ENCODE data around the gene DCANP1. TPM values are rescaled to one million over a fixed set of nuclear protein-coding genes. Genes with fewer than 3 reads are reported as not detected.

Gene DCANP1
- total RNA-seq, 1 donor from 2014 or later = not detected

DNA sequence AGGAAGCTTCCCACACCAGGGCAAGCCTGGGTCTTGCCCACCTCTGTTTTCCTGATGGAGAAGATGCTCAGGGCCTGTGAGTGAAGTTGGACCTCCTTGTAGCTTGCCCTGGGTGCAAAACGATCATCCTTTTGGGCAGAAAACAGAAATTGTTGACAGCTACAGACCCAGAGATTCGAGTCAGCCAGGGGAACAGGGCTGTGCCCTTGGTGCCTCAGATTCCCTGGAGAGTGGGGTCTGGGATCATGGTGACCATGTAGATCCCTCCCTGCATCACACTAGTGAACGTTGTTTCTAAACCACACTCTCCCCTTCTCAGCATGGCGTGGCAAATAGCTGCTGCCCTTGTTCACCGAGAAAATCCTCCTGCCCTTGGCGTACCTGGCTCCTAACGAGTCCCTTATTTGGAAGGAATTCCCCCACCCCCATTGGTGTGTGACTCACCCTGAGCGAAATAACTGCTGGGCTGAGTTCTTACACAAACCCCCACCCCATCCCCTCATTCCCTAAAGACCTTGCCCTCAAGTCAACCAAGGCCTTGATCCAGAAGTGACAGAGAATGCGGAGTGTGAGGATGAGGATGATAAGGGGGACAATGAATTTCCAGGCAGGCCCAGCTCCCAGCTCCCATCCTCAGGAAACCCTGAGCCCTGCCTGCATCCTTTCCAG lies 1.1 kb upstream of the DCANP1 start:
- peaks cover 3% of the 10 kb centered on the region for H3K9me3 Mint-ChIP-seq (ENCODE audit: low read depth)
- TF ChIP-seq, protein P1, sequence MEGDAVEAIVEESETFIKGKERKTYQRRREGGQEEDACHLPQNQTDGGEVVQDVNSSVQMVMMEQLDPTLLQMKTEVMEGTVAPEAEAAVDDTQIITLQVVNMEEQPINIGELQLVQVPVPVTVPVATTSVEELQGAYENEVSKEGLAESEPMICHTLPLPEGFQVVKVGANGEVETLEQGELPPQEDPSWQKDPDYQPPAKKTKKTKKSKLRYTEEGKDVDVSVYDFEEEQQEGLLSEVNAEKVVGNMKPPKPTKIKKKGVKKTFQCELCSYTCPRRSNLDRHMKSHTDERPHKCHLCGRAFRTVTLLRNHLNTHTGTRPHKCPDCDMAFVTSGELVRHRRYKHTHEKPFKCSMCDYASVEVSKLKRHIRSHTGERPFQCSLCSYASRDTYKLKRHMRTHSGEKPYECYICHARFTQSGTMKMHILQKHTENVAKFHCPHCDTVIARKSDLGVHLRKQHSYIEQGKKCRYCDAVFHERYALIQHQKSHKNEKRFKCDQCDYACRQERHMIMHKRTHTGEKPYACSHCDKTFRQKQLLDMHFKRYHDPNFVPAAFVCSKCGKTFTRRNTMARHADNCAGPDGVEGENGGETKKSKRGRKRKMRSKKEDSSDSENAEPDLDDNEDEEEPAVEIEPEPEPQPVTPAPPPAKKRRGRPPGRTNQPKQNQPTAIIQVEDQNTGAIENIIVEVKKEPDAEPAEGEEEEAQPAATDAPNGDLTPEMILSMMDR (IDR thresholded peaks at IDR 0.05) = no peak
- DNase-seq (ENCODE audit: low spot score) = no peak
- H3K36me3 Mint-ChIP-seq (ENCODE audit: low read depth) = no peaks in the 10 kb centered on the region
- H3K4me1 Mint-ChIP-seq (ENCODE audit: low read depth) = peaks cover under 1% of the 10 kb centered on the region
- H3K4me3 Mint-ChIP-seq (ENCODE audit: unreplicated experiment) = no peak overlapping the region
- H3K27me3 Mint-ChIP-seq (ENCODE audit: low read depth) = peaks cover 34% of the 10 kb centered on the region
- no peak overlapping the region for H3K27ac Mint-ChIP-seq (ENCODE audit: unreplicated experiment)

- Mint-ChIP-seq H3K36me3 (ENCODE audit: low read depth) (no peaks in the 10 kb centered on the region), H3K27ac (ENCODE audit: unreplicated experiment) (no peak overlapping the region), H3K9me3 (ENCODE audit: low read depth) (peaks cover 3% of the 10 kb centered on the region), H3K4me3 (ENCODE audit: unreplicated experiment) (no peak overlapping the region), H3K4me1 (ENCODE audit: low read depth) (peaks cover 7% of the 10 kb centered on the region), H3K27me3 (ENCODE audit: low read depth) (peaks cover 22% of the 10 kb centered on the region)
- TF ChIP-seq, protein P1 (IDR thresholded peaks at IDR 0.05) = no peak
- no peak for DNase-seq (ENCODE audit: low spot score)
Measured at GRCh38 chr5:135446615-135447014, 533 bp downstream of the DCANP1 start.

DNA sequence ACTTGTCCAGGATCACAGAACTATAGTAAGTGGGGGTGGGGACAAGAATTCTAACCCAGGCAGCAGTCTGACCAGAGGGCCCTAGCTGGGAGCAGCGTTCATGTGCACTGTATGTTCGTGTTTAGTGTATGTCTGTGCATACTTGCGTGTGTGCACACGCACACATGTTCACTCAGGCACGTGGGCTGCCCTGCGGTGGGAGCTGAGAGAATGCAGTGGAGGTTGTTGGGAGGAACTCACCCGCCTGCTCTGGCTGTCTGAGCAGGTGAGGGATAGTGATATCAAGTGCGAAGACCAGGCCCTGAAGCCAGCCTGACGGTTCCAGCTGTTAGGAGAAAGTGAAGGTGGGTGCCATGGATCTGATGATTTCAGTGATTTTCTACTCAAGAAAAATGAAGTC lies 942 bp downstream of the DCANP1 start:
- Mint-ChIP-seq H3K36me3 (ENCODE audit: low read depth) (no peaks in the 10 kb centered on the region), H3K27ac (ENCODE audit: unreplicated experiment) (no peak overlapping the region), H3K4me1 (ENCODE audit: low read depth) (peaks cover 7% of the 10 kb centered on the region), H3K4me3 (ENCODE audit: unreplicated experiment) (no peak overlapping the region), H3K9me3 (ENCODE audit: low read depth) (peaks cover 3% of the 10 kb centered on the region), H3K27me3 (ENCODE audit: low read depth) (peaks cover 22% of the 10 kb centered on the region)
- DNase-seq (ENCODE audit: low spot score) = no peak
- TF ChIP-seq, protein P1 (IDR thresholded peaks at IDR 0.05) = no peak

DNA sequence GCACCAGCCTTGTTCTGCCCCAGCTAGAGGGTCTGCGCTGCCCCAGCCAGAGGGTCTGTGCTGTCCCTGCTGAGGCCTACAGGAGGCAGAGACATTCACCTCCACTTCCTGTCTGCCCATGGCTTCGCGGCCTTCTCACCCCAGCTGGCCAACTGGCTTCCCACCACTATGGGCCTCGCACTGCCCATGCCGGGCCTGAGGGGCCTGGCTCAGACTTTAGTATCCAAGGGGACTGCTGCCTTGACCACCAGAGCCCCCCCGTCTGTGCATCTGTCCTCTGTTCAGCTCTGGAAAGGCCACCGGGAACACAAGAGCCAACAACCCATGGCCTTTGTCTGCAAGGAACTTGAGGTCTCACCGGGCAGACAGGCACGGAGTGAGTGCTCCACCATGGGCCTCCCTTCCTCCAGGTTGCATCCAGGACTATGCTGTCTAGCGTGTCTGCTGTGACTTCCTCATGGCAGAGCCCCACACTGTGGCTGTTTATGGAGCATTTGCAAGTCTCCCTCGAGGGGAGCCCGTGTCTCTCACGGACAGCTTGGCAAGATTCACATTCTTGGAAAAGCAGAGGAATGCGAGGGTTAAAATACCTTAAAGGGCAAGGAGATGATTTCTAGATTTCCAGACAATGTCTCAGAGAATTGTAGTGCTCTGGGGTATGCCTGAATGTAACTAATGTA lies 1.7 kb downstream of the DCANP1 start:
- peaks cover 3% of the 10 kb centered on the region for H3K9me3 Mint-ChIP-seq (ENCODE audit: low read depth)
- H3K4me3 Mint-ChIP-seq (ENCODE audit: unreplicated experiment) = no peak overlapping the region
- no peaks in the 10 kb centered on the region for H3K36me3 Mint-ChIP-seq (ENCODE audit: low read depth)
- no peak for DNase-seq (ENCODE audit: low spot score)
- H3K27ac Mint-ChIP-seq (ENCODE audit: unreplicated experiment) = no peak overlapping the region
- H3K27me3 Mint-ChIP-seq (ENCODE audit: low read depth) = peaks cover 17% of the 10 kb centered on the region
- TF ChIP-seq, protein P1 (IDR thresholded peaks at IDR 0.05) = no peak
- H3K4me1 Mint-ChIP-seq (ENCODE audit: low read depth) = peaks cover 7% of the 10 kb centered on the region

DNA sequence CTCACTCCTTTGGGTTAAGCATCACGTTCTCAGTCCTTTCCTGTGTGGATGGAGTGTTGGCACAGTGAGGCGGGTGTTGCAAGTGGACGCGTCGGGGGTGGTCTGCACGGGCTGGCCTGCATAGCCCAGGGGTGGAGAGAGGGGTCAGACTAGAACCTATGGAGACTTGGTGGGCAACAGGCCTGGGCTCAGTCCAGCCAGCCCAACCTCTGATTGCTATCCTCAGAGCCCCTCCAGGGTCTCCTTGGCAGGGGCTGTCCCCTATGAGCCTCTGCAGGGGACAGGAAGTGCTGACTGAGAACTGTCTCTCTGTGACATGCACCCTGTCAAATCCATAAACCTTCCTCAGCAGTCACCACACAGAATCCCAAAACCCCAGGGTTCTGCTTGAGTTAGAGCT lies 2.3 kb downstream of the DCANP1 start:
- Mint-ChIP-seq H3K4me1 (ENCODE audit: low read depth) (peaks cover 7% of the 10 kb centered on the region), H3K27ac (ENCODE audit: unreplicated experiment) (no peak overlapping the region), H3K9me3 (ENCODE audit: low read depth) (peaks cover 3% of the 10 kb centered on the region), H3K4me3 (ENCODE audit: unreplicated experiment) (no peak overlapping the region), H3K36me3 (ENCODE audit: low read depth) (no peaks in the 10 kb centered on the region), H3K27me3 (ENCODE audit: low read depth) (peaks cover 13% of the 10 kb centered on the region)
- TF ChIP-seq, protein P1 (IDR thresholded peaks at IDR 0.05) = no peak
- no peak for DNase-seq (ENCODE audit: low spot score)

Measured in chondrocyte (in vitro differentiated cells).